ENCODE data around the gene RYR2.

RYR2 gene

DNA sequence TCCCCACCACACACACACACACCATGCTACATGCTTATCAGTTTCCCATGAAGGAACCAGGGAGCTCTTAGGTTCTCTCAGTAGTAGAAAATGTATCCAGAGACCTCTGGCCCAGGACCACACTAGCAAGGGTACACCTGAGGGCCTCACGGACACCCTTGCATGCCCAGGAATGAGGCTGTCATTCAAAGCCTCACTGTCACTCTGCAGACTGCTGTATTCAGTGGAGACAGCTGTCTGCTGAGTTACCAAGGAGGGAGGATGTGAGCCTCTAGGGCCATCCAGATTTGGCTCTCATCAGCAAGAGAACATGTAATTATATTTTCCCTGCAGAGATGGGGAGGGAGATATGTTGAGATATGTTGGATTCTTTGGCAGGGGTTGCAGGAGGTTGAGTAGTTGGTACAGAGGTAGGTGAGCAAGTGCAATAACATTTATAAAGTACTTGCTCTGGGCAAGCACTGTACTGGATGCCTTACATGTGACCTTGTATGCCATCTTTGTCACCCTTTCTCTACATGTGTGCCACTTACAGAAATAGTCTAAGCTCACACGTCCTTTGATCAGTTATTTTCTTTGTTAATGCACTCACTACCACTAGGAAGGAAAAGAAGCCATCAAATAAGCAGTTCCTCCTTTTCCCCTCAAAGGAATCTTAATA, 598.2 kb downstream of the RYR2 start:
- DNase-seq (ENCODE audit: low spot score) = no peak
- POLR2A ChIA-PET (ENCODE audit: low non-redundant PET) = no interaction called here

DNA sequence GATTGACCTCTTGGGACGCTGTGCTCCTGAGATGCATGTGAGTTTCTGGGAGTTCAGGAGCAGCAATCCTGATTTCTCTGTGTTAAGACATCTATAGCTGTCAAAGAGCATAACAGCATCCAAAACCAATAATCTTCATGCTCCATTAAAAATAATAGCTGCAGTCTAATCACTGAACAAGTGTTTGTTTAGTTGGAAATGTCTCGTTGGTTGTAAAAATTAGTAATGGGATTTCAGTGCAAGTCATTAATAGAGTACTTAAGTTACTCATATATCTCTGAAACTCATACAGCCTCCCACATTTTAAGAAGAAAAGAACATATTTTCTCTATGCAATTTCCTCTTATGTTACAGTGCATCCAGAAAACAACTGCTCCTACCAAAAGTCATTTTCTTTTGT, 599.0 kb downstream of the RYR2 start:
- H3K27ac ChIP-seq = no peak overlapping the region
- DNase-seq (ENCODE audit: low spot score) = no peak
- TF ChIP-seq, protein P1, sequence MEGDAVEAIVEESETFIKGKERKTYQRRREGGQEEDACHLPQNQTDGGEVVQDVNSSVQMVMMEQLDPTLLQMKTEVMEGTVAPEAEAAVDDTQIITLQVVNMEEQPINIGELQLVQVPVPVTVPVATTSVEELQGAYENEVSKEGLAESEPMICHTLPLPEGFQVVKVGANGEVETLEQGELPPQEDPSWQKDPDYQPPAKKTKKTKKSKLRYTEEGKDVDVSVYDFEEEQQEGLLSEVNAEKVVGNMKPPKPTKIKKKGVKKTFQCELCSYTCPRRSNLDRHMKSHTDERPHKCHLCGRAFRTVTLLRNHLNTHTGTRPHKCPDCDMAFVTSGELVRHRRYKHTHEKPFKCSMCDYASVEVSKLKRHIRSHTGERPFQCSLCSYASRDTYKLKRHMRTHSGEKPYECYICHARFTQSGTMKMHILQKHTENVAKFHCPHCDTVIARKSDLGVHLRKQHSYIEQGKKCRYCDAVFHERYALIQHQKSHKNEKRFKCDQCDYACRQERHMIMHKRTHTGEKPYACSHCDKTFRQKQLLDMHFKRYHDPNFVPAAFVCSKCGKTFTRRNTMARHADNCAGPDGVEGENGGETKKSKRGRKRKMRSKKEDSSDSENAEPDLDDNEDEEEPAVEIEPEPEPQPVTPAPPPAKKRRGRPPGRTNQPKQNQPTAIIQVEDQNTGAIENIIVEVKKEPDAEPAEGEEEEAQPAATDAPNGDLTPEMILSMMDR (conservative IDR thresholded peaks at IDR 0.05; ENCODE audit: low read depth) = no peak
- ChIA-PET CTCF (no interaction called here), POLR2A (ENCODE audit: low non-redundant PET) (no interaction called here)

More for the DNA sequence above, 598.2 kb downstream of the RYR2 start:
- CTCF ChIA-PET = no interaction called here
- no peak overlapping the region for H3K27ac ChIP-seq
- TF ChIP-seq, protein P1 (conservative IDR thresholded peaks at IDR 0.05; ENCODE audit: low read depth) = no peak

DNA sequence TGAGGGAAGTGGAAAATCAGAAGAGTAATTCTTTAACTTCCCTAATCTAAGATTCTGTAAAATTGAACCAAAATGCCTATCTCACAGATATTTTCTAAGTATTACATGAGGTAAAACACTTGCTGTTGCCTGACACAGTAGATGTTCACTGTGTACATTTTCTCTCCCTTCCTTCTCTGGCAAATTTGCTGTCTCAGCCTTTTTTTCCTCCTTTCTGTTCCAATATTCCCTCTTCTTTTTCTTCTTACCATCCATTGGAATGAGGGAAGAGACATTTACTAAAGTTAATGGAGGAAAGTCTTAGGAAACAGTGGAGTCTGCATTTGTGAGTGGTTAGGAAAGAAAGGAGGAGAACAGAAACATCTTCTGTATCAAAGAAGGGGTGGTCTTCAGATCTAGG, 608.8 kb downstream of the RYR2 start:
- no peak overlapping the region for H3K27ac ChIP-seq
- ChIA-PET CTCF (no interaction called here), POLR2A (ENCODE audit: low non-redundant PET) (no interaction called here)
- no peak for DNase-seq (ENCODE audit: low spot score)
- TF ChIP-seq, protein P1 (conservative IDR thresholded peaks at IDR 0.05; ENCODE audit: low read depth) = no peak

DNA sequence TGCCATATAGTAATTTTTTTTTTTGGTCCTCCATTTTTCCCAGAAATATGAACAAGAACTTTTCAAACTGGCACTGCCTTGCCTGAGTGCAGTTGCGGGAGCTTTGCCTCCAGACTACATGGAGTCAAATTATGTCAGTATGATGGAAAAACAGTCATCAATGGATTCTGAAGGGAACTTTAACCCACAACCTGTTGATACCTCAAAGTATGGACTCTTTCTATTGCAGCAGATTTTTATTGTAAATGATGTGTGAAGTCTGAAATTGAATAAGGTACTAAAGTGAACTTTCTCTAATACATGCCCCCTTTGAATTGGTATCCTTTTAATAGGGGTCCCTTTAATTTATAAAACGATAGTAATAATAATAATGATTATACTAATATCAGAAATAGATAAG, 613.8 kb downstream of the RYR2 start:
- no peak for DNase-seq (ENCODE audit: low spot score)
- H3K27ac ChIP-seq = no peak overlapping the region
- ChIA-PET POLR2A (ENCODE audit: low non-redundant PET) (no interaction called here), CTCF (interaction anchor here (0.9 kb wide), 1 partner anchor 10 kb away, joined by 4 read pairs; no protein-coding TSS in a partner anchor)
- TF ChIP-seq, protein P1 (conservative IDR thresholded peaks at IDR 0.05; ENCODE audit: low read depth) = no peak

DNA sequence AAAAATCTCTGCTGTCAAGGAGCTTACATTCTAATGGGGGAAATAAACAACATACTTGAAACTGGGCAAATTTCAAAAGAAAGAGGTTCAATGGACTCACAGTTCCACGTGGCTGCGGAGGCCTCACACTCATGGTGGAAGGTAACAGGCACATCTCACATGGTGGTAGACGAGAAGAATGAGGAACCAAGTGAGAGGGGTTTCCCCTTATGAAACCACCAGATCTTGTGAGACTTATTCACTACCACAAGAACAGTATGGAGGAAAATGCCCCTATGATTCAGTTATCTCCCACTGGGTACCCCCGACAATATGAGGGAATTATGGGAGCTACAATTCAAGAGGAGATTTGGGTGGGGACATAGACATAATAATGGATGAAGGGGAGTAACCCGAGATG, 622.4 kb downstream of the RYR2 start:
- DNase-seq (ENCODE audit: low spot score) = no peak
- TF ChIP-seq, protein P1 (conservative IDR thresholded peaks at IDR 0.05; ENCODE audit: low read depth) = no peak
- POLR2A ChIA-PET (ENCODE audit: low non-redundant PET) = no interaction called here
- H3K27ac ChIP-seq = no peak overlapping the region
- CTCF ChIA-PET = no interaction called here

DNA sequence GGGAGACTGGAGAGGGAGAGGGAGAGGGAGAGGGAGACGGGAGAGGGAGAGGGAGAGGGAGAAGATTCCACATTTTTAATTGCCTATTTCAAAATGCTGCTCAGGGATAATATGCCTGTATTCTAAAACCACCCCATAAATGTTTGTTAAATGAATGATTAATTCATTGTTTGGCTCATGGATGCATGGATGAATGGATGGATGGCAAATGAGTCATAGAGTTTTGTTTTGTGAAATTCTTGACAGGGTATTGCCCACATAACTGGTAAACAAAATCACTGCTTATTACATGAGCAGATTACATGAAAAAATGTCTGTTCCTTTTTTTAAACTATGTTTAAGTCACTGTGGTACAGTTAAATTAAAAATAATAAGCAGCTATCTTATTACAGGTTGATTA, 628.3 kb downstream of the RYR2 start:
- no peak overlapping the region for H3K27ac ChIP-seq
- DNase-seq (ENCODE audit: low spot score) = peak; percentile 4
- POLR2A ChIA-PET (ENCODE audit: low non-redundant PET) = no interaction called here
- TF ChIP-seq, protein P1 (conservative IDR thresholded peaks at IDR 0.05; ENCODE audit: low read depth) = no peak
- CTCF ChIA-PET = interaction anchor here (0.7 kb wide), 1 partner anchor 419 kb away, joined by 3 read pairs; no protein-coding TSS in a partner anchor
